K562 (cell line): ENCODE measurements around the gene FANCD2OS. TPM values are rescaled to one million over a fixed set of nuclear protein-coding genes. Genes with fewer than 3 reads are reported as not detected.

Source experiments
- ARID1B ChIP-seq: fragments of 450-650 bp; IDR thresholded peaks from 2 replicates; pipeline ENCODE4 v1.6.1; 2016; ENCODE audit warnings: antibody characterized with exemption, mild to moderate bottlenecking, inconsistent platforms
- CBFA2T2 ChIP-seq: fragments of 450-650 bp; conservative IDR thresholded peaks from 2 replicates; pipeline ENCODE4 v1.6.1; 2017; ENCODE audit warnings: mild to moderate bottlenecking
- FIP1L1 ChIP-seq: fragments of 200-400 bp; formaldehyde crosslinking; IDR thresholded peaks from 2 replicates; pipeline ENCODE4 v1.6.1; 2018; ENCODE audit warnings: mild to moderate bottlenecking, low read depth, low read length; ENCODE audit not compliant: poor library complexity, severe bottlenecking
- ID3 ChIP-seq, 2 experiments: fragments of 250-450 bp in 1 of 2; fragments of 450-650 bp in 1 of 2; sonication (Bioruptor Pico) in 1 of 2; IDR thresholded peaks; 2 replicates each; pipeline versions ENCODE4 v1.6.1 to v1.8.0; 2016 to 2021; ENCODE audit warnings: mild to moderate bottlenecking in 2 of 2, moderate library complexity in 2 of 2, missing compliant biosample characterization in 1 of 2, missing genetic modification characterization in 1 of 2
- JUNB ChIP-seq: fragments of 450-650 bp; formaldehyde crosslinking; conservative IDR thresholded peaks from 2 replicates; pipeline ENCODE4 v1.4.0; 2020; ENCODE audit warnings: mild to moderate bottlenecking
- RUNX1 ChIP-seq: sonication (generic); IDR thresholded peaks from 2 replicates; pipeline ENCODE4 v1.6.1; 2016; ENCODE audit warnings: antibody characterized with exemption, low read depth
- SIN3B ChIP-seq: fragments of 450-650 bp; IDR thresholded peaks from 2 replicates; pipeline ENCODE4 v1.6.1; 2017; ENCODE audit warnings: low read depth, mild to moderate bottlenecking, moderate library complexity
- TEAD4 ChIP-seq, 2 experiments: sonication (generic) in 1 of 2; formaldehyde crosslinking in 1 of 2; IDR thresholded peaks; 2 replicates each; pipeline versions ENCODE4 v1.6.1 to v1.8.0; 2012 to 2022; ENCODE audit warnings: borderline replicate concordance in 1 of 2, inconsistent platforms in 1 of 2, low read length in 1 of 2, mild to moderate bottlenecking in 1 of 2, missing genetic modification reagents in 1 of 2
- XRCC4 ChIP-seq: IDR thresholded peaks from one replicate; pipeline ENCODE4 v1.6.1; 2011; ENCODE audit not compliant: insufficient read depth, insufficient read length; ENCODE audit errors: extremely low read depth
- ZNF133 ChIP-seq: fragments of 250-450 bp; sonication (Bioruptor Pico); IDR thresholded peaks from 2 replicates; pipeline ENCODE4 v1.4.0; 2020; ENCODE audit warnings: mild to moderate bottlenecking
- polyA plus RNA-seq, 8 experiments: library from polyadenylated mRNA; depleted of rRNA in 4 of 8; stranded (reverse) in 5 of 8; unstranded in 3 of 8; fragments of >200 nt; fragmentation: Nextera tagmentation in 2 of 8; fragmentation: Illumina TruSeq in 1 of 8; extraction: Ambion mirVana in 2 of 8; extraction: Trizol in 1 of 8; gene quantifications; 2 replicates each; pipeline versions ENCODE4 v1.2.1 to v1.2.3, GENCODE V29; 2011 to 2014; ENCODE audit warnings: inconsistent platforms in 1 of 8, missing spikeins in 1 of 8
- total RNA-seq, 7 experiments: library from RNA; depleted of rRNA in 6 of 7; stranded (reverse); fragments of >200 nt in 6 of 7; fragmentation: Illumina TruSeq in 2 of 7; extraction: Trizol in 2 of 7; gene quantifications; 2 replicates each; pipeline versions ENCODE4 v1.2.1 to v1.2.3, GENCODE V29; 2011 to 2021; ENCODE audit warnings: low replicate concordance in 1 of 7
- TF ChIP-seq, protein P1 (sequence below), 2 experiments: fragments of 450-650 bp in 1 of 2; sonication (generic) in 1 of 2; formaldehyde crosslinking in 1 of 2; IDR thresholded peaks; 2 replicates each; pipeline versions ENCODE4 v1.7.1 to v1.9.0; 2016 to 2022; ENCODE audit warnings: inconsistent platforms in 1 of 2, mild to moderate bottlenecking in 1 of 2, missing genetic modification reagents in 1 of 2

The FANCD2OS gene
- total and polyA plus RNA-seq, 9 of the 15 experiments (the other 6 are each of a cell fraction or from before 2014, with no cell fraction given) = not detected

- TF ChIP-seq, protein P1, sequence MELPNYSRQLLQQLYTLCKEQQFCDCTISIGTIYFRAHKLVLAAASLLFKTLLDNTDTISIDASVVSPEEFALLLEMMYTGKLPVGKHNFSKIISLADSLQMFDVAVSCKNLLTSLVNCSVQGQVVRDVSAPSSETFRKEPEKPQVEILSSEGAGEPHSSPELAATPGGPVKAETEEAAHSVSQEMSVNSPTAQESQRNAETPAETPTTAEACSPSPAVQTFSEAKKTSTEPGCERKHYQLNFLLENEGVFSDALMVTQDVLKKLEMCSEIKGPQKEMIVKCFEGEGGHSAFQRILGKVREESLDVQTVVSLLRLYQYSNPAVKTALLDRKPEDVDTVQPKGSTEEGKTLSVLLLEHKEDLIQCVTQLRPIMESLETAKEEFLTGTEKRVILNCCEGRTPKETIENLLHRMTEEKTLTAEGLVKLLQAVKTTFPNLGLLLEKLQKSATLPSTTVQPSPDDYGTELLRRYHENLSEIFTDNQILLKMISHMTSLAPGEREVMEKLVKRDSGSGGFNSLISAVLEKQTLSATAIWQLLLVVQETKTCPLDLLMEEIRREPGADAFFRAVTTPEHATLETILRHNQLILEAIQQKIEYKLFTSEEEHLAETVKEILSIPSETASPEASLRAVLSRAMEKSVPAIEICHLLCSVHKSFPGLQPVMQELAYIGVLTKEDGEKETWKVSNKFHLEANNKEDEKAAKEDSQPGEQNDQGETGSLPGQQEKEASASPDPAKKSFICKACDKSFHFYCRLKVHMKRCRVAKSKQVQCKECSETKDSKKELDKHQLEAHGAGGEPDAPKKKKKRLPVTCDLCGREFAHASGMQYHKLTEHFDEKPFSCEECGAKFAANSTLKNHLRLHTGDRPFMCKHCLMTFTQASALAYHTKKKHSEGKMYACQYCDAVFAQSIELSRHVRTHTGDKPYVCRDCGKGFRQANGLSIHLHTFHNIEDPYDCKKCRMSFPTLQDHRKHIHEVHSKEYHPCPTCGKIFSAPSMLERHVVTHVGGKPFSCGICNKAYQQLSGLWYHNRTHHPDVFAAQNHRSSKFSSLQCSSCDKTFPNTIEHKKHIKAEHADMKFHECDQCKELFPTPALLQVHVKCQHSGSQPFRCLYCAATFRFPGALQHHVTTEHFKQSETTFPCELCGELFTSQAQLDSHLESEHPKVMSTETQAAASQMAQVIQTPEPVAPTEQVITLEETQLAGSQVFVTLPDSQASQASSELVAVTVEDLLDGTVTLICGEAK (IDR thresholded peaks at IDR 0.05) = no peak
- TF ChIP-seq, protein P1 (CRISPR knock-in tag; IDR thresholded peaks at IDR 0.05) = no peak
- TF ChIP-seq XRCC4 (no peak), JUNB (CRISPR knock-in tag) (no peak), CBFA2T2 (peak; percentile 59), RUNX1 (no peak), FIP1L1 (no peak), SIN3B (no peak), ZNF133 (no peak), ID3 (CRISPR knock-in tag; IDR thresholded peaks at IDR 0.05) (no peak), ID3 (tag; IDR thresholded peaks at IDR 0.05) (no peak), TEAD4 (IDR thresholded peaks at IDR 0.05; ENCODE audit: low read length) (peak; percentile 55; the same call in 1 of the 2 replicates), TEAD4 (CRISPR knock-in tag; IDR thresholded peaks at IDR 0.05; ENCODE audit: borderline replicate concordance) (no peak), ARID1B (peak; percentile 68)
These were observed 1.1 kb downstream of the FANCD2OS start (continued) for GRCh38 chr3:10106919-10107318.
